HEK293 (cell line): Measurements from ENCODE around the gene TMEM134.

ENCODE experiments used
- CTCF ChIA-PET: fragments of 350-600 bp; formaldehyde crosslinking; extraction: SDS; loops from one replicate; lab custom pipeline; 2021; ENCODE audit warnings: antibody characterized with exemption; lab: Yijun Ruan, JAX
- POLR2A ChIA-PET: fragments of 300-600 bp; formaldehyde crosslinking; extraction: SDS; loops from one replicate; lab custom pipeline; 2020; ENCODE audit warnings: antibody characterized with exemption, inconsistent platforms; lab: Yijun Ruan, JAX
- H3K27ac ChIP-seq: fragments of 200-500 bp; sonication (Bioruptor generic); 2 replicates; pipeline ENCODE4 v1.5.1; 2014; ENCODE audit warnings: low read depth, low read length, control low read depth, inconsistent platforms; ENCODE audit errors: extremely low read depth
- H3K36me3 ChIP-seq, 2 experiments: fragments of 200-500 bp in 1 of 2; sonication (Bioruptor generic) in 1 of 2; 1 replicate in 1 of 2; 2 replicates in 1 of 2; pipeline ENCODE4 v1.5.1; 2014 to 2017; ENCODE audit warnings: inconsistent platforms in 2 of 2, low read length in 2 of 2; ENCODE audit not compliant: control insufficient read depth in 2 of 2, insufficient read depth in 1 of 2
- H3K4me1 ChIP-seq: fragments of 200-500 bp; sonication (Bioruptor generic); 2 replicates; pipeline ENCODE4 v1.5.1; 2014; ENCODE audit warnings: mild to moderate bottlenecking, low read length, inconsistent platforms; ENCODE audit not compliant: control insufficient read depth, insufficient read depth
- H3K4me3 ChIP-seq: 2 replicates; pipeline ENCODE4 v1.5.1; 2011; ENCODE audit warnings: low read depth, mild to moderate bottlenecking, control low read depth, low read length, moderate library complexity
- H3K9me3 ChIP-seq: fragments of 200-500 bp; sonication (Bioruptor generic); 2 replicates; pipeline ENCODE4 v1.5.1; 2014; ENCODE audit warnings: low read depth, low read length, inconsistent platforms; ENCODE audit not compliant: control insufficient read depth, insufficient read depth
- ATF2 ChIP-seq: fragments of 450-650 bp; formaldehyde crosslinking; IDR thresholded peaks from 2 replicates; pipeline ENCODE4 v1.5.1; 2016; ENCODE audit warnings: missing biosample characterization, missing genetic modification characterization, low read depth
- KLF16 ChIP-seq: fragments of 450-650 bp; formaldehyde crosslinking; IDR thresholded peaks from 2 replicates; pipeline ENCODE4 v1.5.1; 2017; ENCODE audit warnings: missing biosample characterization, missing genetic modification characterization
- KLF17 ChIP-seq: fragments of 450-650 bp; formaldehyde crosslinking; IDR thresholded peaks from 2 replicates; pipeline ENCODE4 v1.5.1; 2016; ENCODE audit warnings: missing biosample characterization, missing genetic modification characterization
- MYNN ChIP-seq: fragments of 450-650 bp; formaldehyde crosslinking; IDR thresholded peaks from 2 replicates; pipeline ENCODE4 v1.5.1; 2016; ENCODE audit warnings: missing biosample characterization, missing genetic modification characterization, borderline replicate concordance
- OSR2 ChIP-seq: fragments of 450-650 bp; formaldehyde crosslinking; IDR thresholded peaks from 2 replicates; pipeline ENCODE4 v1.5.1; 2016; ENCODE audit warnings: missing biosample characterization, missing genetic modification characterization
- REST ChIP-seq: fragments of 450-650 bp; formaldehyde crosslinking; IDR thresholded peaks from 2 replicates; pipeline ENCODE4 v1.5.1; 2016; ENCODE audit warnings: missing biosample characterization, missing genetic modification characterization
- SP2 ChIP-seq: fragments of 450-650 bp; formaldehyde crosslinking; IDR thresholded peaks from 2 replicates; pipeline ENCODE4 v1.5.1; 2016; ENCODE audit warnings: missing biosample characterization, missing genetic modification characterization
- YY2 ChIP-seq: fragments of 450-650 bp; formaldehyde crosslinking; IDR thresholded peaks from 2 replicates; pipeline ENCODE4 v1.5.1; 2016; ENCODE audit warnings: missing biosample characterization, missing genetic modification characterization
- ZBTB10 ChIP-seq: fragments of 450-650 bp; formaldehyde crosslinking; IDR thresholded peaks from 2 replicates; pipeline ENCODE4 v1.5.1; 2016; ENCODE audit warnings: missing biosample characterization, missing genetic modification characterization
- ZBTB26 ChIP-seq: fragments of 450-650 bp; formaldehyde crosslinking; optimal IDR thresholded peaks from 2 replicates; pipeline ENCODE3; 2016; ENCODE audit warnings: missing biosample characterization, mild to moderate bottlenecking, missing genetic modification characterization
- ZBTB7A ChIP-seq: fragments of 450-650 bp; formaldehyde crosslinking; IDR thresholded peaks from 2 replicates; pipeline ENCODE4 v1.5.1; 2016; ENCODE audit warnings: low read depth, missing biosample characterization, missing genetic modification characterization
- ZBTB8A ChIP-seq: fragments of 450-650 bp; formaldehyde crosslinking; IDR thresholded peaks from 2 replicates; pipeline ENCODE4 v1.5.1; 2016; ENCODE audit warnings: missing biosample characterization, missing genetic modification characterization
- ZFP69B ChIP-seq: fragments of 450-650 bp; formaldehyde crosslinking; IDR thresholded peaks from 2 replicates; pipeline ENCODE4 v1.5.1; 2016; ENCODE audit warnings: missing biosample characterization, missing genetic modification characterization
- ZNF138 ChIP-seq: fragments of 450-650 bp; formaldehyde crosslinking; IDR thresholded peaks from 2 replicates; pipeline ENCODE4 v1.5.1; 2016; ENCODE audit warnings: missing biosample characterization, missing genetic modification characterization, borderline replicate concordance
- ZNF184 ChIP-seq: fragments of 450-650 bp; IDR thresholded peaks from 2 replicates; pipeline ENCODE4 v1.5.1; 2018; ENCODE audit warnings: missing biosample characterization, mild to moderate bottlenecking, missing genetic modification characterization
- ZNF311 ChIP-seq: fragments of 450-650 bp; formaldehyde crosslinking; IDR thresholded peaks from 2 replicates; pipeline ENCODE4 v1.5.1; 2017; ENCODE audit warnings: missing biosample characterization, missing genetic modification characterization, borderline replicate concordance
- ZNF350 ChIP-seq: fragments of 450-650 bp; formaldehyde crosslinking; IDR thresholded peaks from 2 replicates; pipeline ENCODE4 v1.5.0; 2017; ENCODE audit warnings: missing biosample characterization, mild to moderate bottlenecking, missing genetic modification characterization
- ZNF37A ChIP-seq: fragments of 450-650 bp; IDR thresholded peaks from 2 replicates; pipeline ENCODE4 v1.5.1; 2018; ENCODE audit warnings: missing biosample characterization, missing genetic modification characterization
- ZNF416 ChIP-seq: fragments of 450-650 bp; formaldehyde crosslinking; IDR thresholded peaks from 2 replicates; pipeline ENCODE4 v1.5.1; 2016; ENCODE audit warnings: missing biosample characterization, missing genetic modification characterization
- ZNF423 ChIP-seq: fragments of 450-650 bp; formaldehyde crosslinking; IDR thresholded peaks from 2 replicates; pipeline ENCODE4 v1.5.1; 2016; ENCODE audit warnings: missing biosample characterization, missing genetic modification characterization
- ZNF560 ChIP-seq: fragments of 450-650 bp; formaldehyde crosslinking; IDR thresholded peaks from 2 replicates; pipeline ENCODE4 v1.5.1; 2017; ENCODE audit warnings: missing biosample characterization, missing genetic modification characterization, borderline replicate concordance
- ZNF561 ChIP-seq: fragments of 450-650 bp; IDR thresholded peaks from 2 replicates; pipeline ENCODE4 v1.5.1; 2018; ENCODE audit warnings: missing biosample characterization, missing genetic modification characterization, borderline replicate concordance
- ZNF571 ChIP-seq: fragments of 450-650 bp; formaldehyde crosslinking; IDR thresholded peaks from 2 replicates; pipeline ENCODE4 v1.5.0; 2017; ENCODE audit warnings: missing biosample characterization, missing genetic modification characterization
- ZNF585B ChIP-seq: fragments of 450-650 bp; formaldehyde crosslinking; IDR thresholded peaks from 2 replicates; pipeline ENCODE4 v1.5.1; 2016; ENCODE audit warnings: missing biosample characterization, missing genetic modification characterization
- ZNF623 ChIP-seq: fragments of 450-650 bp; formaldehyde crosslinking; IDR thresholded peaks from 2 replicates; pipeline ENCODE4 v1.5.1; 2016; ENCODE audit warnings: missing biosample characterization, missing genetic modification characterization
- ZNF785 ChIP-seq: fragments of 450-650 bp; formaldehyde crosslinking; IDR thresholded peaks from 2 replicates; pipeline ENCODE4 v1.5.1; 2016; ENCODE audit warnings: missing biosample characterization, missing genetic modification characterization
- ZNF830 ChIP-seq: fragments of 450-650 bp; IDR thresholded peaks from 2 replicates; pipeline ENCODE4 v1.5.0; 2018; ENCODE audit warnings: missing biosample characterization, missing genetic modification characterization, low read depth, mild to moderate bottlenecking, moderate library complexity
- ZNF837 ChIP-seq: fragments of 450-650 bp; formaldehyde crosslinking; IDR thresholded peaks from 2 replicates; pipeline ENCODE4 v1.5.1; 2016; ENCODE audit warnings: missing biosample characterization, missing genetic modification characterization

Gene TMEM134

GRCh38 chr11:67510023-67510345 is 40.9 kb upstream of the TMEM134 start:
- Histone ChIP-seq H3K9me3 (no peaks in the 10 kb centered on the region), H3K4me1 (no peaks in the 10 kb centered on the region), H3K4me3 (no peak overlapping the region), H3K36me3 (peaks cover 0 to 6% of the 10 kb centered on the region in 2 experiments; a peak in 1 of 3 replicates), H3K27ac (no peak overlapping the region)
- TF ChIP-seq ZBTB8A (tag by site-specific recombination) = no peak
- no peak for TF ChIP-seq ZNF830 (tag by site-specific recombination)
- TF ChIP-seq OSR2 = no peak
- no peak for TF ChIP-seq ZNF785 (tag by site-specific recombination)
- TF ChIP-seq ZBTB7A (tag by site-specific recombination) = no peak
- TF ChIP-seq SP2 (tag by site-specific recombination) = no peak
- TF ChIP-seq ZNF560 (tag by site-specific recombination) = no peak
- TF ChIP-seq ZNF585B (tag by site-specific recombination) = no peak
- TF ChIP-seq ZNF311 = no peak
- no peak for TF ChIP-seq ZNF561 (tag by site-specific recombination)
- TF ChIP-seq KLF17 (tag by site-specific recombination) = no peak
- no peak for TF ChIP-seq ZNF416
- TF ChIP-seq ZNF37A (tag by site-specific recombination) = no peak
- TF ChIP-seq MYNN (tag by site-specific recombination) = no peak
- TF ChIP-seq ZNF571 (tag by site-specific recombination) = no peak
- no peak for TF ChIP-seq ZNF350 (tag by site-specific recombination)
- no peak for TF ChIP-seq ZNF623 (tag by site-specific recombination)
- TF ChIP-seq REST (tag by site-specific recombination) = no peak
- no peak for TF ChIP-seq ZBTB26 (tag by site-specific recombination)
- TF ChIP-seq ZNF138 (tag by site-specific recombination) = no peak
- ChIA-PET POLR2A (no interaction called here), CTCF (no interaction called here)

- CTCF ChIA-PET = no interaction called here
- peaks cover 0 to 6% of the 10 kb centered on the region in 2 experiments; a peak in 1 of 3 replicates for H3K36me3 ChIP-seq
- no peak overlapping the region; the same call in 1 of the 2 replicates for H3K27ac ChIP-seq
- POLR2A ChIA-PET = no interaction called here
- no peaks in the 10 kb centered on the region for H3K9me3 ChIP-seq
- H3K4me1 ChIP-seq = no peaks in the 10 kb centered on the region
- H3K4me3 ChIP-seq = peak overlapping the region; percentile 90
- TF ChIP-seq ZNF184 (tag by site-specific recombination) (no peak), ZNF423 (no peak), ZBTB10 (tag by site-specific recombination) (peak; percentile 70), ZNF837 (no peak), YY2 (tag by site-specific recombination) (peak; percentile 65; the same call in 1 of the 2 replicates), ATF2 (tag by site-specific recombination) (peak; percentile 28; the same call in 1 of the 2 replicates), ZFP69B (tag by site-specific recombination) (no peak), KLF16 (tag by site-specific recombination) (0 out of 2 replicates have a peak, but pooled peaks have one; percentile 36)
Measured at GRCh38 chr11:67508486-67509121, 39.6 kb upstream of the TMEM134 start.
